HL-60 (cell line): Measurements from ENCODE around the gene ADH1C.

Experiments
- DNase-seq, 2 experiments: peaks; one replicate each; pipeline ENCODE4 v3.0.0-alpha.2; 2010 to 2020; ENCODE audit warnings: low read depth in 1 of 2, low spot score in 1 of 2
- H3K27ac ChIP-seq: fragments of 250-450 bp; sonication (Bioruptor Pico); replicated peaks from 2 replicates; pipeline ENCODE4 v1.5.1; 2020; ENCODE audit warnings: mild to moderate bottlenecking, moderate library complexity
- H3K27me3 ChIP-seq: fragments of 250-450 bp; sonication (Bioruptor Pico); 2 replicates; pipeline ENCODE4 v1.5.1; 2021; ENCODE audit warnings: mild to moderate bottlenecking, moderate library complexity; ENCODE audit not compliant: insufficient read depth, poor library complexity, severe bottlenecking
- H3K4me3 ChIP-seq: replicated peaks from 2 replicates; pipeline ENCODE4 v1.5.1; 2011; ENCODE audit warnings: mild to moderate bottlenecking, control low read depth, low read length; ENCODE audit not compliant: insufficient read depth
- GABPA ChIP-seq: IDR thresholded peaks from 2 replicates; pipeline ENCODE4 v1.6.1; 2012; ENCODE audit warnings: low read depth
- POLR2AphosphoS5 ChIP-seq: IDR thresholded peaks from 2 replicates; pipeline ENCODE4 v1.6.1; 2012; ENCODE audit warnings: low read depth
- SPI1 ChIP-seq: IDR thresholded peaks from 2 replicates; pipeline ENCODE4 v1.6.1; 2012; ENCODE audit warnings: low read depth, mild to moderate bottlenecking, borderline replicate concordance
- TF ChIP-seq, protein P1 (sequence below): IDR thresholded peaks from one replicate; pipeline ENCODE4 v1.5.1; 2011; ENCODE audit warnings: low read length, control low read depth, inconsistent platforms; ENCODE audit not compliant: insufficient read depth
- TF ChIP-seq, protein P2 (sequence below): IDR thresholded peaks from 2 replicates; pipeline ENCODE4 v1.6.1; 2012; ENCODE audit warnings: low read depth; ENCODE audit not compliant: insufficient replicate concordance

The ADH1C gene

DNA sequence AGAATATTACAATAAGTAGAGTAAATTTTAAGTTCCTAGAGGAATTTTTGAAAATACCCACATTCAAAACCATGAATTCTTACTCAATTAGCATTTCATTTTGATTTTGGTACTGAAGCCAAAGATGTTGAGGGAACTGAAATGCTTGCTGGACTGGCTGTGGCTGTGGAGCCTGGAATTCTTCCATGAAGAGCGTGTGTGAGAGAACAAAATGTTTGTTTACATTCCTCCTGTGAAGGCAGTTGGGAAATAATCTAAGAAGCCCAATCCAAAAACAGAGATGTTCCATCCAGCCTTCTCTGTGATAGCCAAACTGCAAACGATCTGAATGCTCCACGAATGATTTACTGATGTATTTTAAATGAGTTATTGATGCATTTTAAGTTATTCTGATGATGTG is 27.6 kb downstream of the ADH1C start:
- no peak overlapping the region for H3K27ac ChIP-seq
- no peak for DNase-seq
- no peak overlapping the region for H3K4me3 ChIP-seq
- TF ChIP-seq, protein P1, sequence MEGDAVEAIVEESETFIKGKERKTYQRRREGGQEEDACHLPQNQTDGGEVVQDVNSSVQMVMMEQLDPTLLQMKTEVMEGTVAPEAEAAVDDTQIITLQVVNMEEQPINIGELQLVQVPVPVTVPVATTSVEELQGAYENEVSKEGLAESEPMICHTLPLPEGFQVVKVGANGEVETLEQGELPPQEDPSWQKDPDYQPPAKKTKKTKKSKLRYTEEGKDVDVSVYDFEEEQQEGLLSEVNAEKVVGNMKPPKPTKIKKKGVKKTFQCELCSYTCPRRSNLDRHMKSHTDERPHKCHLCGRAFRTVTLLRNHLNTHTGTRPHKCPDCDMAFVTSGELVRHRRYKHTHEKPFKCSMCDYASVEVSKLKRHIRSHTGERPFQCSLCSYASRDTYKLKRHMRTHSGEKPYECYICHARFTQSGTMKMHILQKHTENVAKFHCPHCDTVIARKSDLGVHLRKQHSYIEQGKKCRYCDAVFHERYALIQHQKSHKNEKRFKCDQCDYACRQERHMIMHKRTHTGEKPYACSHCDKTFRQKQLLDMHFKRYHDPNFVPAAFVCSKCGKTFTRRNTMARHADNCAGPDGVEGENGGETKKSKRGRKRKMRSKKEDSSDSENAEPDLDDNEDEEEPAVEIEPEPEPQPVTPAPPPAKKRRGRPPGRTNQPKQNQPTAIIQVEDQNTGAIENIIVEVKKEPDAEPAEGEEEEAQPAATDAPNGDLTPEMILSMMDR = no peak
- TF ChIP-seq, protein P2, sequence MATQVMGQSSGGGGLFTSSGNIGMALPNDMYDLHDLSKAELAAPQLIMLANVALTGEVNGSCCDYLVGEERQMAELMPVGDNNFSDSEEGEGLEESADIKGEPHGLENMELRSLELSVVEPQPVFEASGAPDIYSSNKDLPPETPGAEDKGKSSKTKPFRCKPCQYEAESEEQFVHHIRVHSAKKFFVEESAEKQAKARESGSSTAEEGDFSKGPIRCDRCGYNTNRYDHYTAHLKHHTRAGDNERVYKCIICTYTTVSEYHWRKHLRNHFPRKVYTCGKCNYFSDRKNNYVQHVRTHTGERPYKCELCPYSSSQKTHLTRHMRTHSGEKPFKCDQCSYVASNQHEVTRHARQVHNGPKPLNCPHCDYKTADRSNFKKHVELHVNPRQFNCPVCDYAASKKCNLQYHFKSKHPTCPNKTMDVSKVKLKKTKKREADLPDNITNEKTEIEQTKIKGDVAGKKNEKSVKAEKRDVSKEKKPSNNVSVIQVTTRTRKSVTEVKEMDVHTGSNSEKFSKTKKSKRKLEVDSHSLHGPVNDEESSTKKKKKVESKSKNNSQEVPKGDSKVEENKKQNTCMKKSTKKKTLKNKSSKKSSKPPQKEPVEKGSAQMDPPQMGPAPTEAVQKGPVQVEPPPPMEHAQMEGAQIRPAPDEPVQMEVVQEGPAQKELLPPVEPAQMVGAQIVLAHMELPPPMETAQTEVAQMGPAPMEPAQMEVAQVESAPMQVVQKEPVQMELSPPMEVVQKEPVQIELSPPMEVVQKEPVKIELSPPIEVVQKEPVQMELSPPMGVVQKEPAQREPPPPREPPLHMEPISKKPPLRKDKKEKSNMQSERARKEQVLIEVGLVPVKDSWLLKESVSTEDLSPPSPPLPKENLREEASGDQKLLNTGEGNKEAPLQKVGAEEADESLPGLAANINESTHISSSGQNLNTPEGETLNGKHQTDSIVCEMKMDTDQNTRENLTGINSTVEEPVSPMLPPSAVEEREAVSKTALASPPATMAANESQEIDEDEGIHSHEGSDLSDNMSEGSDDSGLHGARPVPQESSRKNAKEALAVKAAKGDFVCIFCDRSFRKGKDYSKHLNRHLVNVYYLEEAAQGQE = no peak
- no peak for TF ChIP-seq SPI1
- no peak for TF ChIP-seq GABPA
- no peak for TF ChIP-seq POLR2AphosphoS5
- H3K27me3 ChIP-seq = no peaks in the 10 kb centered on the region

DNA sequence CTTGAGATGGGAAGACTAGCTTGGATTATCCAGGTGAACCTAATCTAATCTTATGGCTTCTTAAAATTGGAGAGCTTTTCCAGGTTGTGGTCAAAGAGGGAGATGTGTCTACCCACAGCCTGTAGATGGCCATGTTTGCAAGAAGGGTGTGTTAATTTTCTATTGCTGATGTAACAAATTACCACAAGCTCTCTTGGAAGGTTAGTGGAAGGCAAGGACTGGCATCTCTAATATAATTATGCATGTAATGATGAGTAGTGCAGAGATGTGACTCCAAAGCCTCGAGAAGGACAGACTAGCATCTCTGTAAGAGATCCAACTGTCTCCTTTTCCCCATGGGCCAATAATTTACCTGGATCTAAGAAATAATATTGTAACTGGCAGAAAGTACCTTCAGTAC is 28.2 kb downstream of the ADH1C start:
- DNase-seq = no peak
- Histone ChIP-seq H3K27me3 (no peaks in the 10 kb centered on the region), H3K4me3 (no peak overlapping the region), H3K27ac (no peak overlapping the region)
- TF ChIP-seq SPI1 (no peak), POLR2AphosphoS5 (no peak), GABPA (no peak)
- TF ChIP-seq, protein P2 = no peak
- TF ChIP-seq, protein P1 = no peak

DNA sequence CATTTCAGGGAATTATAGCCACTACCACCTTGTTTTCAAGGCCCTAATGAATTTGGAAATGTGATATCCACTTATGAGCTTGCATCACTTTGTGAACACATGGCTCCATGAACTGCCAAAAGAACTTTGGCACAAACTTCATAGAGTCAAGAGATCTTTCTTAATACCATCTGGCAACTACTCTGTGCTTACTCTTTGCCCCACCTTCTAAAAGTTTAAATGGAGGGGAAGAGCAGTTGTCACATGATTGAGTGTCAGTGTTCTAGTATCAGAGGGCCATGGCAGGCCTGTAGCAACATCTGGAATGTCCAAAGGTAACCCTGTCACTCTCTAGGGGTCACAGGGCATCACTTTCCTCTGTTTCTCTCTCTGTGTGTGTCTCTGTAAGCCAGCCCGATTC is 28.8 kb downstream of the ADH1C start:
- no peak overlapping the region for H3K27ac ChIP-seq
- H3K27me3 ChIP-seq = no peaks in the 10 kb centered on the region
- no peak for DNase-seq
- TF ChIP-seq, protein P1 = no peak
- TF ChIP-seq SPI1 (no peak), POLR2AphosphoS5 (no peak), GABPA (no peak)
- TF ChIP-seq, protein P2 = no peak
- no peak overlapping the region for H3K4me3 ChIP-seq
